Activated T-helper 1 cell treated with anti-CD3 and anti-CD28 coated beads, Interleukin-12 subunit alpha, Interleukin-12 subunit beta, Interleukin-2, Interleukin-4 antibody, amounts not matched to agents 30 ng/mL and 10 ng/mL and 1 ng/mL, durations not matched to agents 14 hours and 24 hours and 36 hours (primary cell): Measurements from ENCODE around the gene ASIC2. TPM values are rescaled to one million over a fixed set of nuclear protein-coding genes. Genes with fewer than 3 reads are reported as not detected.

Experiments
- DNase-seq: peaks from one replicate; pipeline ENCODE4 v3.0.0; 2021; ENCODE audit warnings: low spot score
- H3K27ac Mint-ChIP-seq: one replicate; pipeline ENCODE4 v1.8.0; 2021; ENCODE audit warnings: mild to moderate bottlenecking, mixed read lengths
- H3K27me3 Mint-ChIP-seq: one replicate; pipeline ENCODE4 v1.8.0; 2022; ENCODE audit warnings: mild to moderate bottlenecking, moderate library complexity, mixed read lengths; ENCODE audit not compliant: insufficient read depth
- H3K36me3 Mint-ChIP-seq: one replicate; pipeline ENCODE4 v1.8.0; 2021; ENCODE audit warnings: low read depth, mixed read lengths
- H3K4me1 Mint-ChIP-seq: one replicate; pipeline ENCODE4 v1.8.0; 2021; ENCODE audit warnings: low read depth, mixed read lengths
- H3K4me3 Mint-ChIP-seq: one replicate; pipeline ENCODE4 v1.8.0; 2021; ENCODE audit warnings: mild to moderate bottlenecking, moderate library complexity, mixed read lengths
- H3K9me3 Mint-ChIP-seq: one replicate; pipeline ENCODE4 v1.8.0; 2021; ENCODE audit warnings: mixed read lengths
- intact Hi-C: fragments of 100-400 bp; cut with micrococcal nuclease; formaldehyde crosslinking; loops from one replicate; pipeline ENCODE4 v1.15.1; 2024
- total RNA-seq: library from RNA; stranded (reverse); gene quantifications from 2 replicates; pipeline ENCODE4 v1.2.3, GENCODE V29; 2022

ASIC2 gene
- total RNA-seq, 1 donor from 2014 or later = not detected

DNA sequence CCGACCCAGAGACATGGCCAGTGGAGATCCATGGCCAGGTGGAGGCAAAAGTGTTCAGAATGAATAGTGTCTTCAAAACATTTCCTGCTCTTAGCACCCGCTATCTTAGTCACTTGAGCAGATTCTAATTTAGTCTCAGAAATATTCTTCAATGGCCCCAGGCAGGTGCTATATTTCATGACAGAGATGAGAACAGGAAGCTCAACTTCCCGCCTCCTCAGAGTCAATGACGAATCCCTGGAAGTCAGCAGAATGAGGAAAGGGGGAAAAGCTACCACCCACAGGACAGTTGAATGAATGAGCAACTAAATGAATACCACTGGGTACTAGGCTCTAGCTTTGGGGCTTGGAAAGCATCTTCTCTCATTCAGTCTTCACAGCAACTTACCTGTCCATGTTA is 147.2 kb downstream of the ASIC2 start:
- H3K36me3 Mint-ChIP-seq = no peaks in the 10 kb centered on the region
- H3K27ac Mint-ChIP-seq = no peak overlapping the region
- H3K9me3 Mint-ChIP-seq = no peaks in the 10 kb centered on the region
- DNase-seq = no peak
- H3K4me3 Mint-ChIP-seq = no peak overlapping the region
- H3K4me1 Mint-ChIP-seq = no peaks in the 10 kb centered on the region
- H3K27me3 Mint-ChIP-seq = no peaks in the 10 kb centered on the region
- intact Hi-C loops = no loop called here

DNA sequence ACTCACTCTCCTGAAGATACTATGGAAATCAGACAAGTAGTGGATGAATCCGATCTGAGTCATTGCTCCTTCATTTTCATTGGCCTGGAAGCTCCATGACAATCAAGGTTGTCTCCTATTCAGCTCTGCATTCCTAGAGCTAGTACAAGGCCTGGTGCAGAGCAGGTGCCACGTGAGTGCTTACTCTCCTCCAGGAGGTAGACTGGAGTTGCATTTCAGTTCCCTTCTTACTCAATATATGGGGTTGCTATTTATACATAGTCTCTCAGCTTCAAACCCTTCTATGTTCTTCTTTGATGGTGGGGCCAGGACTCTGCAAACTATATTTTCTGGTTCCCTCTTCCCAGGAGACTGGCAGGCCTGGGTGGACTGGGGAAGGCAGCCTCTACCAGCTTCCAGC is 148.3 kb downstream of the ASIC2 start:
- H3K27me3 Mint-ChIP-seq = no peaks in the 10 kb centered on the region
- no peak overlapping the region for H3K27ac Mint-ChIP-seq

GRCh38 chr17:33142705-33143299 is 150.3 kb downstream of the ASIC2 start:
- H3K4me3 Mint-ChIP-seq = no peak overlapping the region
- no peaks in the 10 kb centered on the region for H3K27me3 Mint-ChIP-seq
- intact Hi-C loops = no loop called here
- no peaks in the 10 kb centered on the region for H3K36me3 Mint-ChIP-seq
- no peak for DNase-seq
- no peaks in the 10 kb centered on the region for H3K9me3 Mint-ChIP-seq
- H3K4me1 Mint-ChIP-seq = no peaks in the 10 kb centered on the region
- no peak overlapping the region for H3K27ac Mint-ChIP-seq

More for the DNA sequence above, 148.3 kb downstream of the ASIC2 start:
- Mint-ChIP-seq H3K36me3 (no peaks in the 10 kb centered on the region), H3K4me1 (no peaks in the 10 kb centered on the region), H3K4me3 (no peak overlapping the region), H3K9me3 (no peaks in the 10 kb centered on the region)
- intact Hi-C loops = no loop called here
- no peak for DNase-seq

- Mint-ChIP-seq H3K36me3 (no peaks in the 10 kb centered on the region), H3K9me3 (no peaks in the 10 kb centered on the region), H3K4me1 (no peaks in the 10 kb centered on the region), H3K4me3 (no peak overlapping the region), H3K27me3 (no peaks in the 10 kb centered on the region), H3K27ac (no peak overlapping the region)
- intact Hi-C loops = no loop called here
- no peak for DNase-seq
Measured at GRCh38 chr17:33140413-33141099, 152.5 kb downstream of the ASIC2 start.

DNA sequence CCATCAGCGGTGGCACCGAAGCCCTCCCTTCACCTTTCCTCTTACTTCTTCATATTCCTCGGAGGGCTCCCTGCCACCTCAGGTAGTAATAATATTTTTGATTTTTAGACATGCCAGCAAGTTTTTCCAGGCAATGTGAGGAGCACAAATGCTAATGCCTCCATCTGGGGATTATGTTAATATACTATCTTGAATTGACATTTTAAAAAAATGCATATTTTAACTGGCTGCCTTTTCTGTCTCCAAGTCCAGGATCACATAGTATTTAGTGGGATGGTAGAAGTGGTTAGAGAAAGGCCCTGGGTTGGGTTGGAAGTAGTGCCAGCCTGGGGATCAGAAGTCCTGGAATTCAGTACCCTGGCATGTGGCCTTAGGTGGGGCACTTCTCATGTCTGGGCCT is 154.5 kb downstream of the ASIC2 start:
- intact Hi-C loops = no loop called here
- Mint-ChIP-seq H3K9me3 (no peaks in the 10 kb centered on the region), H3K4me3 (no peak overlapping the region), H3K36me3 (no peaks in the 10 kb centered on the region), H3K27me3 (no peaks in the 10 kb centered on the region), H3K4me1 (no peaks in the 10 kb centered on the region), H3K27ac (no peak overlapping the region)
- no peak for DNase-seq

DNA sequence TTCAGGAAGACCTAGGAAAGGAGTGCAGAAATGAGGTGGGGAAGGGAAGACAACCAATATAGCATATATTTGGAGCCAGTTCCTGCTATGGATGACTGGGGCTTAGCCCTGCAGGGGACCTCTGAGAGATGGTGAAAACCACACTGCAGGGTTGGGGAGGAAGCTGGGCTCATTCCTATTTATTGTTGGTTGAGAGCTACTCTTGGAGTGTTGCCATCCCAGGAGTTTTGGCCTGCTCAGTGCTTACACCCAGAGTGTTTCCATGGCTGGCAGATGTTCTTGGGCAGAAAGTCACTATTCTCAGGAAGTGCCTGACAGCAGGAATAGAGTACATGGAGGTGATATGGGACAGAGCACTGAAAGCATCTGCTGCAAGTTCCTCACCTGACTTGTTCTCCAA is 155.7 kb downstream of the ASIC2 start:
- Mint-ChIP-seq H3K9me3 (no peaks in the 10 kb centered on the region), H3K4me1 (no peaks in the 10 kb centered on the region), H3K27ac (no peak overlapping the region), H3K4me3 (no peak overlapping the region), H3K36me3 (no peaks in the 10 kb centered on the region), H3K27me3 (no peaks in the 10 kb centered on the region)
- intact Hi-C loops = no loop called here
- DNase-seq = no peak

GRCh38 chr17:33135691-33136090 is 157.4 kb downstream of the ASIC2 start:
- intact Hi-C loops = no loop called here
- Mint-ChIP-seq H3K4me1 (no peaks in the 10 kb centered on the region), H3K27ac (no peak overlapping the region), H3K9me3 (no peaks in the 10 kb centered on the region), H3K4me3 (no peak overlapping the region), H3K36me3 (no peaks in the 10 kb centered on the region), H3K27me3 (peaks cover 2% of the 10 kb centered on the region)
- DNase-seq = no peak

GRCh38 chr17:33131620-33132019 is 161.5 kb downstream of the ASIC2 start:
- H3K9me3 Mint-ChIP-seq = no peaks in the 10 kb centered on the region
- no peak overlapping the region for H3K4me3 Mint-ChIP-seq
- intact Hi-C loops = no loop called here
- no peak for DNase-seq
- no peaks in the 10 kb centered on the region for H3K4me1 Mint-ChIP-seq
- H3K27ac Mint-ChIP-seq = no peak overlapping the region
- H3K27me3 Mint-ChIP-seq = peaks cover 2% of the 10 kb centered on the region
- no peaks in the 10 kb centered on the region for H3K36me3 Mint-ChIP-seq

GRCh38 chr17:33127706-33128105 is 165.4 kb downstream of the ASIC2 start:
- Mint-ChIP-seq H3K27me3 (peaks cover 2% of the 10 kb centered on the region), H3K4me3 (no peak overlapping the region), H3K4me1 (no peaks in the 10 kb centered on the region), H3K27ac (no peak overlapping the region), H3K9me3 (no peaks in the 10 kb centered on the region), H3K36me3 (no peaks in the 10 kb centered on the region)
- no peak for DNase-seq
- intact Hi-C loops = no loop called here

GRCh38 chr17:33126086-33126485 is 167.0 kb downstream of the ASIC2 start:
- Mint-ChIP-seq H3K4me1 (no peaks in the 10 kb centered on the region), H3K4me3 (no peak overlapping the region), H3K36me3 (no peaks in the 10 kb centered on the region), H3K27ac (no peak overlapping the region), H3K27me3 (no peaks in the 10 kb centered on the region), H3K9me3 (no peaks in the 10 kb centered on the region)
- intact Hi-C loops = no loop called here
- no peak for DNase-seq

- H3K36me3 Mint-ChIP-seq = no peaks in the 10 kb centered on the region
- H3K4me1 Mint-ChIP-seq = no peaks in the 10 kb centered on the region
- no peaks in the 10 kb centered on the region for H3K27me3 Mint-ChIP-seq
- H3K27ac Mint-ChIP-seq = no peak overlapping the region
- no peak overlapping the region for H3K4me3 Mint-ChIP-seq
- no peak for DNase-seq
- no peaks in the 10 kb centered on the region for H3K9me3 Mint-ChIP-seq
- intact Hi-C loops = no loop called here
Measured at GRCh38 chr17:33125552-33125950, 167.5 kb downstream of the ASIC2 start.

DNA sequence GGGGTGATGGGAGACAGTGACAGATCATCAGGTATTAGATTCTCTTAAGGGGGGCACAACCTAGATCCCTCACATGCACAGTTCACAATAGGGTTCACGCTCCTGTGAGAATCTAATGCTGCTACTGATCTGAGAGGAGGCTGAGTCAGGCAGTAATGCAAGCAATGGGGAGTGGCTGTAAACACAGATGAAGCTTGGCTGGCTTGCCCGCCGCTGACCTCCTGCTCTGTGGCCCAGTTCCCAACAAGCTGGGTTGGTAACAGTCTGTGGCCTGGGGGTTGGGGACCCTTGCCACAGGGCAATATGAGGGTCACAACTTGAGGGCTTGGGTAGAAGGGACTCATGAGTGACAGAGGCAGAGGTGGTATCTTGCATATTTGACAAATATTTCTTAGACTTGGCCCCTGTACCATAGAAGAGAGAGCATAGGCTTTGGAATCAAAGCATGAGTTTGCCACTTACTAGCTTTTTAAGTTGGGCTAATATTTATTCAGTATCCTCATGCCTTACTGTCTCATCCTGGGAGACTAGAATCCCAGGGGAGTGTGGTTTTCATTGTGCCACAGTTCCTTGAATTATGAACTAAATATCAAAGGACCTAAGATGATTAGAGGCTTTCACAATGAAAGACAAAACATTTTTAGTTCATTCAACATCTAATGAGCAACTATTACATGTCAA is 168.1 kb downstream of the ASIC2 start:
- Mint-ChIP-seq H3K9me3 (no peaks in the 10 kb centered on the region), H3K4me3 (no peak overlapping the region), H3K36me3 (no peaks in the 10 kb centered on the region), H3K4me1 (no peaks in the 10 kb centered on the region), H3K27ac (no peak overlapping the region), H3K27me3 (no peaks in the 10 kb centered on the region)
- intact Hi-C loops = no loop called here
- no peak for DNase-seq

GRCh38 chr17:33124185-33124584 is 168.9 kb downstream of the ASIC2 start:
- Mint-ChIP-seq H3K27ac (no peak overlapping the region), H3K4me1 (no peaks in the 10 kb centered on the region), H3K27me3 (no peaks in the 10 kb centered on the region), H3K4me3 (no peak overlapping the region), H3K9me3 (no peaks in the 10 kb centered on the region), H3K36me3 (no peaks in the 10 kb centered on the region)
- intact Hi-C loops = no loop called here
- DNase-seq = no peak
